Endothelial cell of umbilical vein (primary cell): Measurements from ENCODE around the gene MCTP1. TPM values are rescaled to one million over a fixed set of nuclear protein-coding genes. Genes with fewer than 3 reads are reported as not detected.
A peak's percentile ranks its signal among the peaks of the same experiment; 100 is the strongest.

Experiments used
- BruUV-seq: library from RNA; stranded (reverse); fragments of 400-500 nt; replicated peaks from 2 replicates; lab custom pipeline; 2021; lab: Mats Ljungman, UMichigan
- CTCF ChIA-PET: fragments of 300-600, 350-600 bp; sonication (Branson Sonifier 250); formaldehyde crosslinking; loops from one replicate; lab custom pipeline; 2021; ENCODE audit warnings: antibody characterized with exemption, inconsistent platforms; lab: Charles Lee
- POLR2A ChIA-PET: fragments of 300-600, 350-600 bp; sonication (Branson Sonifier 250); formaldehyde crosslinking; loops from one replicate; lab custom pipeline; 2021; ENCODE audit warnings: antibody characterized with exemption, inconsistent platforms; lab: Charles Lee
- DNase-seq: peaks from one replicate; pipeline ENCODE4 v3.0.0-alpha.2; 2011; ENCODE audit warnings: low read depth, low spot score
- FAIRE-seq: peaks from 2 replicates; lab custom pipeline; 2011; peaks lifted over from hg19 to GRCh38; lab: Jason Lieb, UNC
- H2AFZ ChIP-seq: 2 replicates; pipeline ENCODE4 v1.6.0; 2012; ENCODE audit warnings: low read depth, low read length, control low read depth, inconsistent platforms
- H3K27ac ChIP-seq: 2 replicates; pipeline ENCODE4 v1.5.1; 2011; ENCODE audit warnings: low read depth, mild to moderate bottlenecking, control low read depth, low read length, moderate library complexity; ENCODE audit not compliant: insufficient read depth
- H3K27me3 ChIP-seq, 2 experiments: 2 replicates each; pipeline versions ENCODE4 v1.6.0 to v1.6.1; 2011; ENCODE audit warnings: low read length in 2 of 2, mixed read lengths in 1 of 2; ENCODE audit not compliant: control insufficient read depth in 2 of 2, insufficient read depth in 2 of 2
- H3K36me3 ChIP-seq, 2 experiments: 2 replicates in 1 of 2; 3 replicates in 1 of 2; pipeline ENCODE4 v1.5.1; 2011; ENCODE audit warnings: low read length in 2 of 2, mild to moderate bottlenecking in 1 of 2, moderate library complexity in 1 of 2; ENCODE audit not compliant: control insufficient read depth in 2 of 2, insufficient read depth in 2 of 2; ENCODE audit errors: extremely low read depth in 1 of 2
- H3K4me1 ChIP-seq: 3 replicates; pipeline ENCODE4 v1.5.1; 2011; ENCODE audit warnings: mild to moderate bottlenecking, low read length; ENCODE audit not compliant: control insufficient read depth, insufficient read depth; ENCODE audit errors: extremely low read depth
- H3K4me2 ChIP-seq: 2 replicates; pipeline ENCODE4 v1.6.1; 2011; ENCODE audit warnings: low read length, control low read depth, mixed read lengths; ENCODE audit not compliant: insufficient read depth
- H3K4me3 ChIP-seq, 3 experiments: fragments of 200-600 bp in 1 of 3; sonication (generic), shearing (Covaris generic) in 1 of 3; replicated peaks in 1 of 3; 2 replicates each; pipeline ENCODE4 v1.5.1; 2011 to 2016; ENCODE audit warnings: control low read depth in 3 of 3, low read length in 3 of 3, mild to moderate bottlenecking in 2 of 3, inconsistent platforms in 1 of 3, low read depth in 1 of 3, moderate library complexity in 1 of 3; ENCODE audit not compliant: insufficient read depth in 1 of 3
- H3K79me2 ChIP-seq: 2 replicates; pipeline ENCODE4 v1.6.0; 2012; ENCODE audit warnings: low read length, inconsistent platforms; ENCODE audit not compliant: control insufficient read depth, insufficient read depth
- H3K9ac ChIP-seq: replicated peaks from 2 replicates; pipeline ENCODE3; 2011; ENCODE audit warnings: low read length, control low read depth; ENCODE audit not compliant: insufficient read depth; ENCODE audit errors: extremely low read depth
- H3K9me1 ChIP-seq: replicated peaks from 3 replicates; pipeline ENCODE4 v1.6.0; 2011; ENCODE audit warnings: mild to moderate bottlenecking, low read length; ENCODE audit not compliant: control insufficient read depth, insufficient read depth; ENCODE audit errors: extremely low read depth
- H3K9me3 ChIP-seq: replicated peaks from 2 replicates; pipeline ENCODE4 v1.5.1; 2012; ENCODE audit warnings: low read length, inconsistent platforms; ENCODE audit not compliant: control insufficient read depth, insufficient read depth
- H4K20me1 ChIP-seq: replicated peaks from 2 replicates; pipeline ENCODE3; 2011; ENCODE audit warnings: mild to moderate bottlenecking, low read length; ENCODE audit not compliant: control insufficient read depth, insufficient read depth; ENCODE audit errors: extremely low read depth
- CTCF ChIP-seq, 2 donors: IDR thresholded peaks; 1 replicate in 1 of 2; 2 replicates in 1 of 2; pipeline ENCODE4 v1.5.1; 2011; ENCODE audit warnings: low read length in 2 of 2, mild to moderate bottlenecking in 2 of 2, moderate library complexity in 2 of 2, control low read depth in 1 of 2, inconsistent platforms in 1 of 2, low read depth in 1 of 2; ENCODE audit not compliant: insufficient read depth in 1 of 2; ENCODE audit errors: extremely low read depth in 1 of 2
- EZH2 ChIP-seq: IDR thresholded peaks from 2 replicates; pipeline ENCODE4 v1.6.1; 2012; ENCODE audit warnings: borderline replicate concordance, low read depth, mild to moderate bottlenecking, moderate library complexity, low read length, inconsistent platforms; ENCODE audit not compliant: severe bottlenecking
- FOS ChIP-seq: IDR thresholded peaks from 2 replicates; pipeline ENCODE4 v1.6.1; 2011; ENCODE audit warnings: mild to moderate bottlenecking, low read length, moderate library complexity, borderline replicate concordance; ENCODE audit not compliant: insufficient read depth
- GATA2 ChIP-seq: IDR thresholded peaks from 2 replicates; pipeline ENCODE4 v1.7.0; 2011; ENCODE audit warnings: low read depth, mild to moderate bottlenecking, moderate library complexity, mixed read lengths, low read length; ENCODE audit not compliant: insufficient read length, insufficient read depth
- JUN ChIP-seq: IDR thresholded peaks from 2 replicates; pipeline ENCODE4 v1.6.1; 2011; ENCODE audit warnings: borderline replicate concordance, low read depth; ENCODE audit not compliant: insufficient read length, insufficient read depth
- MAX ChIP-seq: IDR thresholded peaks from 2 replicates; pipeline ENCODE4 v1.6.1; 2011; ENCODE audit not compliant: insufficient read depth, insufficient read length
- MYC ChIP-seq: IDR thresholded peaks from one replicate; pipeline ENCODE4 v1.6.1; 2011; ENCODE audit warnings: mild to moderate bottlenecking, low read depth, low read length
- POLR2A ChIP-seq: IDR thresholded peaks from 2 replicates; pipeline ENCODE4 v1.6.1; 2012; ENCODE audit warnings: low read depth, mild to moderate bottlenecking, control low read depth, low read length
- POLR2AphosphoS5 ChIP-seq: IDR thresholded peaks from 2 replicates; pipeline ENCODE4 v1.6.1; 2012; ENCODE audit warnings: low read depth, mild to moderate bottlenecking, control low read depth, low read length, moderate library complexity; ENCODE audit not compliant: insufficient read depth
- dilution Hi-C: fragments of 300-500 bp; cut with MboI; formaldehyde crosslinking; loops from one replicate; pipeline ENCODE4 v1.15.0; 2019; ENCODE audit warnings: low sequenced_read_pairs; ENCODE audit not compliant: extremely low pct_ligation_motif_present
- intact Hi-C: fragments of 100-400 bp; cut with micrococcal nuclease; formaldehyde crosslinking; loops from one replicate; pipeline ENCODE4 v1.10.0; 2022
- polyA plus RNA-seq, 4 experiments: library from polyadenylated mRNA; depleted of rRNA in 3 of 4; stranded (reverse) in 3 of 4; unstranded in 1 of 4; fragments of >200 nt; gene quantifications; 2 replicates each; pipeline versions ENCODE4 v1.2.1 to v1.2.3, GENCODE V29; 2011 to 2012; ENCODE audit warnings: missing spikeins in 1 of 4
- total RNA-seq: library from RNA; stranded (reverse); gene quantifications from 2 replicates; pipeline ENCODE4 v1.2.3, GENCODE V29; 2021

MCTP1 gene
- total and polyA plus RNA-seq, 2 donors (not counting 3 experiments of a cell fraction or from before 2014, with no cell fraction given): 79.3 to 203 TPM

- Histone ChIP-seq H4K20me1 (no peaks in the 10 kb centered on the region), H3K36me3 (no peaks in the 10 kb centered on the region), H3K4me3 (no peak overlapping the region), H3K79me2 (no peaks in the 10 kb centered on the region), H3K27me3 (no peaks in the 10 kb centered on the region), H3K9ac (no peak overlapping the region), H3K4me2 (no peak overlapping the region), H3K4me1 (peaks cover 5% of the 10 kb centered on the region), H3K9me1 (no peaks in the 10 kb centered on the region), H3K9me3 (no peaks in the 10 kb centered on the region), H3K27ac (no peak overlapping the region), H2AFZ (no peak overlapping the region)
- peak; percentile 30 for DNase-seq
- intact Hi-C loops (no loop called here), dilution Hi-C loops (no loop called here)
- no peak for FAIRE-seq
- TF ChIP-seq EZH2 (no peak), MYC (no peak), GATA2 (no peak), POLR2A (no peak), POLR2AphosphoS5 (no peak), FOS (no peak), CTCF (IDR thresholded peaks at IDR 0.05; ENCODE audit: extremely low read depth in 1 of 2, insufficient read depth in 1 of 2, low read depth in 1 of 2, low read length in 2 of 2) (no peak), MAX (no peak), JUN (no peak)
- no TSS peak for BruUV-seq
- ChIA-PET POLR2A (no interaction called here), CTCF (no interaction called here)
These were observed 614.2 kb downstream of the MCTP1 start for GRCh38 chr5:94670726-94671125.
